Endometrial microvascular endothelial cells (primary cell): ENCODE data around the gene KCNJ4. TPM values are rescaled to one million over a fixed set of nuclear protein-coding genes. Genes with fewer than 3 reads are reported as not detected.
"Not testable (repeated sequence)": the region's sequence is repeated elsewhere in the genome, so short reads cannot be mapped to it uniquely, and the experiment has no call there.

ENCODE experiments used
- in situ Hi-C: cut with HindIII; loops from 2 replicates; pipeline ENCODE4 v1.10.0; 2017; ENCODE audit warnings: low sequenced_read_pairs, low pct_unique_long_range_greater_than_20kb; ENCODE audit errors: inconsistent ontology term
- total RNA-seq: library from RNA; depleted of rRNA; stranded (reverse); fragments of >200 nt; gene quantifications from one replicate; pipeline ENCODE4 v1.2.3, GENCODE V29; 2015; ENCODE audit errors: inconsistent ontology term

Gene KCNJ4
- total RNA-seq, 1 donor from 2014 or later, result not detected

GRCh38 chr22:38419121-38419857, 35.7 kb downstream of the KCNJ4 start:
- in situ Hi-C loops, result no loop called here

GRCh38 chr22:38418589-38418988, 36.4 kb downstream of the KCNJ4 start:
- in situ Hi-C loops, result no loop called here

GRCh38 chr22:38417252-38418060, 37.5 kb downstream of the KCNJ4 start:
- in situ Hi-C loops, result no loop called here

- in situ Hi-C loops, result no loop called here
Measured at GRCh38 chr22:38416621-38417251, 38.3 kb downstream of the KCNJ4 start.

- in situ Hi-C loops, result no loop called here
Measured at GRCh38 chr22:38415561-38416321, 39.3 kb downstream of the KCNJ4 start.

- in situ Hi-C loops, result no loop called here
Measured at GRCh38 chr22:38415046-38415445, 40.0 kb downstream of the KCNJ4 start.

GRCh38 chr22:38414009-38414395, 41.0 kb downstream of the KCNJ4 start:
- in situ Hi-C loops, result no loop called here

GRCh38 chr22:38413085-38414008, 41.7 kb downstream of the KCNJ4 start:
- in situ Hi-C loops, result no loop called here

GRCh38 chr22:38412435-38413084, 42.4 kb downstream of the KCNJ4 start:
- in situ Hi-C loops, result no loop called here

- in situ Hi-C loops, result no loop called here
Measured at GRCh38 chr22:38411016-38411415, 44.0 kb downstream of the KCNJ4 start.

GRCh38 chr22:38409916-38410315, 45.1 kb downstream of the KCNJ4 start:
- in situ Hi-C loops, result not testable (repeated sequence)

GRCh38 chr22:38406617-38407016, 48.4 kb downstream of the KCNJ4 start:
- in situ Hi-C loops, result no loop called here

- in situ Hi-C loops, result no loop called here
Measured at GRCh38 chr22:38404419-38404818, 50.6 kb downstream of the KCNJ4 start.

- in situ Hi-C loops, result no loop called here
Measured at GRCh38 chr22:38403812-38404211, 51.2 kb downstream of the KCNJ4 start.

- in situ Hi-C loops, result no loop called here
Measured at GRCh38 chr22:38402204-38402603, 52.8 kb downstream of the KCNJ4 start.

GRCh38 chr22:38401336-38402084, 53.5 kb downstream of the KCNJ4 start:
- in situ Hi-C loops, result no loop called here

- in situ Hi-C loops, result not testable (repeated sequence)
Measured at GRCh38 chr22:38400256-38400655, 54.7 kb downstream of the KCNJ4 start.
